Activated CD4-positive, alpha-beta T cell treated with anti-CD3 and anti-CD28 coated beads, Interleukin-2, amount 50 U/mL, for 1 hour (primary cell): ENCODE data around the gene PTPMT1.
"Not testable (repeated sequence)": the region's sequence is repeated elsewhere in the genome, so short reads cannot be mapped to it uniquely, and the experiment has no call there.

ENCODE experiments used
- DNase-seq: peaks from one replicate; pipeline ENCODE4 v3.0.0-alpha.2; 2020

Gene PTPMT1

DNA sequence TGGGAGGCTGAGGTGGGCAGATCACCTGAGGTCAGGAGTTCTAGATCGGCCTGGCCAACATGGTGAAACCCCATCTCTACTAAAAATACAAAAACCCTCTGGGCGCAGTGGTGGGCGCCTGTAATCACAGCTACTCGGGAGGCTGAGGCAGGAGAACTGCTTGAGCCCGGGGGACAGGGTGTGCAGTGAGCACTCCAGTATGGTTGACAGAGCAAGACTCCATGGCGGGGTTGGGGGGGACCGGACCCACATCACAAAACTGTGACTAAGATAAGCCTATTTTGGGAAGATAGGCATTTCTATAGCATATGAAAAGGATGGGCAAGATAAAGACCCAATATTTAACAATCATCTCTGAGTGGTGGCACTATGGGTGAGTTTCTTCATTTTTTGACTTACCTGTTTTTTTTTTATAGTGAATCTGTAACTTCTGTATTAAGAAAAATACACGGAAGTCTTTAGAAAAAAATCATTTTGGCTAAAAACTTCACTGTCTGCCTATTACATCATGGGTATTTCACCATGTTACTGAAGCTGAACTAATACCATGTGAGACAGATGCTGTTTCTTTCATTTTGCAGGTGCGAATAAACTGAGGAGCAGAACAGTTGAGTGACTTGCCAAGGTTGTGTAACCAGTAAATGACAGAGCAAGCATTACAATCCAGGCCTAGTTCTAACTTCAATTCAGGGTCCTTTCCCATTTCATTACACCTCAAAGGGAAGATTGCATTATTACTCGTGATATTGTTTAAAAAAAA is 14.9 kb upstream of the PTPMT1 start:
- DNase-seq: no peak

GRCh38 chr11:47551086-47551485 is 14.3 kb upstream of the PTPMT1 start:
- DNase-seq: no peak

DNA sequence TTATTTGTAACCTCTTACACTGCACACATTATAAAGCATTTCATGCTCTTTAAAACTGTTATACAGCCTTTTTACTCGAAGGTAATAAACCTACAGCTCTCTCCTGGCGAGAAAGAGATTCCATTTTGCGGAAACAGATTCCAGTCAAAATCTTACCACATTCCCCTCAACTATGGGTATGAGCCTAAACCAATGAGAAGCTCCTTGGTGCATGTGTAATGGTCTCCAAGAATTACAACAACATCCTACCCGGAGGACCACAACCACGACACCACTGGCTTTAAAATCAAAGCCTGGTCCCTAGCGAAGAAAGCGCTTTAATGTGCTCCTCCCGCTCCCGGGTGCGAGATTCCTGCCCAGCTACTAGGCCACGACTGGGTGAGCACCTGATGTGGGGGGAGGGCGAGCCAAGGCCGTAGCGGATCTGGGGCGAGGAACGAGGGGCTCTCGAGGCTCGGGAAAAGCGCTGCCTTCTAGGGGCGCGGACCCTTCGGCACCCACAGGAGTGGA is 13.3 kb upstream of the PTPMT1 start:
- DNase-seq: peak; percentile 15

DNA sequence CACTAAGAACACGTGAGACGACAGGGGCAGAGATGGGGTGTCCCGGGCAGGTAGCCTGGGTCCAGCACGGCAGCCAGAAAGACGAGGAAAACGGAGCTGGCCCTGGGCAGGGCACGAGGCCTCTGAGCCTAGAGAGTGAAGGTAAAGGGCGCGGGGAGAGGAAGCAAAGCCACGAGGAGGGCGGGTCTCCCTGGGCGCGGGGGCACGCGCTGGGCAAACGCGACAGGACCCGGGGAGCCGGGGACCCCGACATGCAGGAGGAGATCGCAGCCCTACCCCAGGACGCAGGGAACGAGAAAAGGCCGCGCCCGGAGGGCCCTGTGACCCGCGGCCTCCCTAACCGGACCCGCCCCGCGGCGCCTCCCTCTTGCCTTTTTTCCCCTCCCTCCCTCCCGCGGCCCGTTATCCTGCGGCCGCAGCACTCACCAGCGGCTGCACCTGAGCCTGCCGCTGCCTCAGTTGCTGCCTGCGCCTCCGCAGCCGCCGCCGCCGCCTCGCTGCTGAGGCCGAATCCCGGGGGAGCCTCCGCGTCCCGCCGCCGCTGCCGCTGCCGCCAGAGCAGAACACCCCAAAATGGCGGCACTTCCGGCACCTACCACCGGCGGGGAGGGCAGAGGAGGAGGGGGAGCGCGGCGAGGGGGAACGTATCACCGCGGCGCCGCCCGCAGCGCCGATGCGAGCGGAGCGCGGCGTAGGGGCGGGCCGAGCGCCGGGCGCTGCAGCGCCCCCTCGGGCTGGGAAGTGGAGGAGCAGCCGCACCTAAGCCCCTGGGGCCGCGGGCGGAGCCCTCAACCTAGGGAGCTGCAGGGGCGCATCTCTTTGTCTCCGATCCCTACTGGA is 12.6 kb upstream of the PTPMT1 start, which contains the start of gene CELF1:
Gene CELF1, minus strand, starts transcription at position 567 of the 840 bp plus-strand sequence. CDS start 53,609 bp downstream, outside the sequence.
- peak; percentile 90 for DNase-seq

DNA sequence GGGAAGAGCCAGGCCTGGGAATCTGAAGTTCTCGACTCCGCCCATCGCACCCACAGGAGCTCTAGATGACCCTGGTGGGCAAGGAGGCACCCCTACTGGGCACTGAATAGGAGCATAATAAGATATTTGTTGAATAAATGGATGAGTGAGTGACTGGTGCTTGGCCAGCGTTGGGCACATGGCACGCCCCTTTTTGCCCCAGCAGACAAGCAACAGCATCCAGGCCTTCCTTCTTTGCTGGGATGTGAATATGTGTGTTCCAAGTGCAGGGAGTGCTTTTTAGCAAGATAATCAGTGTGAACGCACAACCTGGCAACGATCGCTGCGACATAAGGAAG is 12.0 kb upstream of the PTPMT1 start:
- DNase-seq: no peak

GRCh38 chr11:47557004-47557403 is 8.4 kb upstream of the PTPMT1 start:
- not testable (repeated sequence) for DNase-seq

DNA sequence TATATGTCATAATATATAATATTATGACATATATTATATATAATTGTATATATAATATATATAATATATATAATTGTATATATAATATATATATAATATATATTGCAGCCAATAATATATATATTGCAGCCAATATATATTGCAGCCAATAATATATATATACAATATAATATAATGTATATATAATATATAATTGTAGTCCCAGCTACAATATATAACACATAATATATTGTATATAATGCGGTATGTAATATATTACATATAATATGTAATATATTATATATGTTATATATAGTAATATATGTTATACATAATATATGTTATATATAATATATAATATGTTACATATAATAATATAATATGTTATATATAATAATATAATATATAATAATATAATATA is 6.7 kb upstream of the PTPMT1 start:
- DNase-seq: no peak

DNA sequence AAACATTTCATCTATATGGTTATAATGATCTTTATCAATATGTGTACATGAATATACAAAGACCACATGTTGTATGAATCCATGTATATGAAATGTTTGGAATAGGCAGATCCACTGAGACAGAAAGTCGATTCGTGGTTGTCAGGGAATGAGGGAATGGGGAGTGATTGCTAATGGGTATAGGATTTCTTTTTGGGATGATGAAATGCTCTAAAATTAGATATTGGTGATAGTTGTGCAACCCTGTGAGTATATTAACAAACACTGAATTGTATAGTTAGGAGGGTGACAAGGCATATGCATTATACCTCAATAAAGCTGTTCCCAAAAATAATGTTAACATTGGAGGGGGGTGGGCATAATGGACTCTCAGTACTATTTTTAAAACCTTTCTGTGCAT is 5.0 kb upstream of the PTPMT1 start:
- DNase-seq: no peak

GRCh38 chr11:47562393-47562792 is 3.0 kb upstream of the PTPMT1 start:
- not testable (repeated sequence) for DNase-seq

DNA sequence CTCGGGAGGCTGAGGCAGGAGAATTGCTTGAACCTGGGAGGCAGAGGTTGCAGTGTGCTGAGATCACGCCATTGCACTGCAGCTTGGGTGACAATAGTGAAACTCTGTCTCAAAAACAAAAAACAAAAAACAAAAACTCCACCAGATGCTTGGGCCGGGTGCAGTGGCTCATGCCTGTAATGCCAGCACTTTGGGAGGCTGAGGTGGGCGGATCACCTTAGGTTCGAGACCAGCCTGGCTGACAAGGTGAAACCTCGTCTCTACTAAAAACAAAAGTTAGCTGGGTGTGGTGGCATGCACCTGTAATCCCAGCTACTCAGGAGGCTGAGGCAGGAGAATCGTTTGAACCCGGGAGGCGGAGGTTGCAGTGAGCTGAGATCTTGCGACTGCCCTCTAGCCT is 1.0 kb upstream of the PTPMT1 start:
- not testable (repeated sequence) for DNase-seq

DNA sequence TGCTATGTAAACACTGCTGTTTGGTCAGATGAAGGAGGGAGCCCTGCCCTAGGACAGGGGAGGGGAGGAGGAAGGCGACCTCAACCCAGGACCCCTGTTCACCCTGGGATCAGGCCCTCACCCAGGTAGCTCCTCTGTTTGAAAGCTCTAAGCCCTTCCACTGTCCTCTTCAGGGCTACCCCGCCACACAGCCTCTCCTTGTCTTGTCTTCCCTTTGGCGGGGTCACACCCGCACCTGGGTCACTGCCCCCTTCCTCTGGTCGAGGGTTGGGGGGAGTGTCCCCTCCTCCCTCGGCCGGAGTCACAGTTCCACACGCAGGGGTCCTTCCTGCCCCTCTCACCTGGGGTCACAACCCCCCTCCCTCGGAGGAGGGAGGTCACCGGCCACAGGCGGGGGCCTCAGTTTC is 463 bp upstream of the PTPMT1 start:
- DNase-seq: no peak

GRCh38 chr11:47566149-47566698 is 825 bp downstream of the PTPMT1 start:
- DNase-seq: peak; percentile 6

GRCh38 chr11:47569646-47570045 is 4.2 kb downstream of the PTPMT1 start:
- DNase-seq: no peak

- no peak for DNase-seq
Measured at GRCh38 chr11:47570651-47571356, 5.4 kb downstream of the PTPMT1 start.

GRCh38 chr11:47571357-47571729 is 5.9 kb downstream of the PTPMT1 start:
- no peak for DNase-seq

DNA sequence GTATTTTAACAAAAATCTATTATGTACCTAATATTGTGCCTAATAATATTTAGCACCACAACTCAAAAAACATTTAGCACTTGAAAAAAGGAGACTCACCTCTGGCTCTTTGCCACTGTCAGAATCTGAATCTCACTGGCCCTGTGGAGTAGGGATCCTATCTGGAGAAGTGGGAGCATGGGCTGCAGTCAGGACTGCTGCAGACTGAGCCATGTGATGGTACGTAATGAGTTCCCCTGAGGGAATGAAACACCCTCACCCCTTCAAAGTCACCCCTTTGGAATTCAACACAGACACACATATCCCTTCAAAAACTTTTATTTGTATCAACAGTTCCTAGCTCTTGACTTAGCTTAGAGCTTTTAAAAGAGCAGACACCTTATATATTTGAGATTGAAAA is 6.5 kb downstream of the PTPMT1 start:
- no peak for DNase-seq

GRCh38 chr11:47572715-47573255 is 7.4 kb downstream of the PTPMT1 start:
- DNase-seq: no peak

GRCh38 chr11:47573321-47573720 is 7.9 kb downstream of the PTPMT1 start:
- DNase-seq: no peak

DNA sequence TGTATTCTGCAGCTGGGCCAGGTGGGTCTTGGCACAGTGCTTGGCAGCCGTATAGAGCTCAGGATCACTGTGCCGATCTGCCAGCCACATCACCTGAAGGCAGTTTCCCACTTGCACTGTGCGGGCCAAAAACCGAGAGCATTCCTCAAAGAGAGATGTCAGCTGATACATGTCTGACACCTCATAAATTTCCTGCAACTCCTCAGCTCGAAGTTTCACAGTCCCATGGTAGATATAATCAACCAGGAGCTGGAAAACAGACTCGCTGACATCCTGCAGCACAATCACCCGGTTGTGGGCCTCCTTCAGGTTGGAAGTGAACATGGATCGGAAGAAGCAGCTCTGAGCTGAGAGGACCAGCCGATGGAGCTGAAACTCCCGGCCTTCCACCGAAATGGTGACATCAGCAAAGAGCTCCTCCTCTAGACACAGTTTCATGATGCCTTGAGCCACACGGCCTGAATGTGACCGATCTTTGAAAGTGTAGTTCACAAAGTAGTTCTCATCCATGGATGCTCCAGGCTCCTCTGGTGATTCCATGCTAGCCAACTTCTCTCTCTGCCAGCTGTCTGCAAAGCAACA is 12.2 kb downstream of the PTPMT1 start:
- DNase-seq: no peak

DNA sequence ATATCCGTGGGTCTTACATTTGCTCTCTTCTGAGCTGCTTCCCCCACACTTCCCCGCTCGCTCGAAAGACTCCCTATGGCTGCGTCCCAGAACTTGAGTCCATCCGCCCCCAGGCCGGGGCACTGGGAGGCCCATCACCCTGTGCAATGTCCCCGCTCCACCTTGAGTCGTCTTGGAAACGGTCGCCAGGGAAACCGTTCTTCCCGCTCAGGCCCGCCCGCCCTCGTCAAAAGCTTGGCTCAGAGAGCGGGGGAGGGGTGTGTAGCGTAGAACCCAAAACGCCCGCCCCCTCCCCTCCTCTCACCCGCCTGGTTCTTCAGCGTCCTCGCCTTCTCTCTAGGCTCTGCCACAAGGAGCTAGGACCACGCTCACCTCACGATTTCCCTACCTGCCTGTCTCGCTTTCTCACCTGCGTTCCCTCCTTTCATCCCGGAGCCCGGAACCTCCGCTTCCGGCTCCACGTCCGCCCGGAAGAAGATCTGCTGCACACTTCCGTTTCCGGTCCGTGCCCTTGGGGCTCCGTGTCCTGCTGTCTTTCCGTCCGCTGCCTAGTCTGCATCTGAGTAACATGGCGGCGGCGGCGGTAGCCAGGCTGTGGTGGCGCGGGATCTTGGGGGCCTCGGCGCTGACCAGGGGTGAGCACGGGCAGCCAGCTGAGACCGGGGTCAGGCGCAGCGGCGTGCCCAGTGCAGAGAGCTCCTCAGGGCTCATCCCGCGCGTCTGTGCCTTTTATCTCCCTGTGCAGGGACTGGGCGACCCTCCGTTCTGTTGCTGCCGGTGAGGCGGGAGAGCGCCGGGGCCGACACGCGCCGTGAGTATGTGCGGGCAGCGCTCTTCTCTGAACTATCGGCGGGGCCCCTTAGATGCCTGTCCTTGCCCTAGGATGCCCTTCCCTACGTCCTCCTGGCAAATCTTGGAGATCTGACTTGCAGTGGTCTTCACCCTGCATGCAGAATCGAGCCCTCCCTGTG is 13.4 kb downstream of the PTPMT1 start, which contains the start of the genes KBTBD4 and NDUFS3:
Gene KBTBD4, minus strand, starts transcription at position 447 of the 971 bp plus-strand sequence. Its CDS starts 19 bp downstream, at position 428.
Gene NDUFS3, plus strand, starts transcription at position 551 of the 971 bp plus-strand sequence. Its CDS starts 18 bp downstream, at position 569.
- peak; percentile 85 for DNase-seq

DNA sequence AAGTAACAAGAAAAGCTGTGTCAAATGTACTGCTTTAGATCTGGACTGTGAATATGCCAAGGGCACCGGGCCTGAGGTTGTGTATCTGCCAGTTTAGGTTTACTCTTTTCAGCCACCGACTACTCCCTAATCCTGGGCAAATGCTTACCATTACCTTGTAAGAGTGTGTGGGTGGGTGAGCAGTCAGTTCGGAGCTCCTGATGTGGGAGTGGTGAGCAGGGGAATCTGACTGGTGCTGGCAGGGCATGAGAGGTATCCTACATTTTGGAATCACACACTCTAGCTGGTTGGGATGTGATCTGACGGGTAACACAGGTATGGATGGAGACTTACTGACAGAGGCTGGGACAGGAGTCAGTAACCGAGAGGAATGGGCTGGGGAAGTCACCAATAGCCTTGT is 18.4 kb downstream of the PTPMT1 start:
- DNase-seq: no peak
